K562 treated with DMSO at 1 percent for 4 hours (cell line): ENCODE measurements around the gene R3HCC1L. TPM values are rescaled to one million over a fixed set of nuclear protein-coding genes. Genes with fewer than 3 reads are reported as not detected.

Experiments used
- total RNA-seq: library from RNA; unstranded; fragments of 300-600 nt; gene quantifications from 2 replicates; pipeline ENCODE4 v1.2.3, GENCODE V29; 2022; ENCODE audit not compliant: insufficient read depth

The R3HCC1L gene
- total RNA-seq: 10.1 and 11.3 TPM in 2 replicates

GRCh38 chr10:98134431-98135221 is at the start of gene R3HCC1L:
Gene R3HCC1L, plus strand, starts transcription at chr10:98134657. Its CDS starts 73,458 bp downstream, at chr10:98208115.

GRCh38 chr10:98267894-98268693 is 133.6 kb downstream of the R3HCC1L start, which contains the start of gene LOXL4:
Gene LOXL4, minus strand, starts transcription at chr10:98268194. Its CDS starts 5,175 bp downstream, at chr10:98263019.

Other genes with a start within 250 kb of the R3HCC1L start
- gene CRTAC1, start 104.0 kb upstream of the R3HCC1L start, total RNA-seq: not detected in 2 replicates
- 0.62 and 0.64 TPM in 2 replicates for gene LOXL4, start 133.5 kb downstream of the R3HCC1L start, total RNA-seq